Measurements from ENCODE around the gene TTC23.

Gene TTC23

GRCh38 chr15:99132122-99132521, 117.3 kb downstream of the TTC23 start:
- no peak for TF ChIP-seq CTCF (conservative IDR thresholded peaks at IDR 0.05; ENCODE audit: low read depth, low read length)

GRCh38 chr15:99131441-99132023, 117.8 kb downstream of the TTC23 start:
- DNase-seq (ENCODE audit: low read depth), result no peak
- H3K4me3 ChIP-seq (ENCODE audit: low read length), result no peak overlapping the region
- no peak for TF ChIP-seq CTCF (conservative IDR thresholded peaks at IDR 0.05; ENCODE audit: low read depth, low read length)

More at GRCh38 chr15:99132122-99132521, 117.3 kb downstream of the TTC23 start:
- DNase-seq (ENCODE audit: low read depth), result no peak
- no peak overlapping the region for H3K4me3 ChIP-seq (ENCODE audit: low read length)

- H3K4me3 ChIP-seq (ENCODE audit: low read length), result no peak overlapping the region
- DNase-seq (ENCODE audit: low read depth), result no peak
- no peak for TF ChIP-seq CTCF (conservative IDR thresholded peaks at IDR 0.05; ENCODE audit: low read depth, low read length)
Observed at GRCh38 chr15:99130765-99131440, 118.5 kb downstream of the TTC23 start.

- TF ChIP-seq CTCF (conservative IDR thresholded peaks at IDR 0.05; ENCODE audit: low read depth, low read length), result no peak
- H3K4me3 ChIP-seq (ENCODE audit: low read length), result no peak overlapping the region
- DNase-seq (ENCODE audit: low read depth), result no peak
Observed at GRCh38 chr15:99130314-99130713, 119.1 kb downstream of the TTC23 start.

- no peak overlapping the region for H3K4me3 ChIP-seq (ENCODE audit: low read length)
- DNase-seq (ENCODE audit: low read depth), result no peak
- no peak for TF ChIP-seq CTCF (conservative IDR thresholded peaks at IDR 0.05; ENCODE audit: low read depth, low read length)
Observed at GRCh38 chr15:99129644-99130043, 119.7 kb downstream of the TTC23 start.

- TF ChIP-seq CTCF (conservative IDR thresholded peaks at IDR 0.05; ENCODE audit: low read depth, low read length), result no peak
- H3K4me3 ChIP-seq (ENCODE audit: low read length), result no peak overlapping the region
- DNase-seq (ENCODE audit: low read depth), result no peak
Observed at GRCh38 chr15:99128411-99128810, 121.0 kb downstream of the TTC23 start.

GRCh38 chr15:99127773-99128172, 121.6 kb downstream of the TTC23 start:
- no peak for TF ChIP-seq CTCF (conservative IDR thresholded peaks at IDR 0.05; ENCODE audit: low read depth, low read length)
- H3K4me3 ChIP-seq (ENCODE audit: low read length), result no peak overlapping the region
- no peak for DNase-seq (ENCODE audit: low read depth)
